HepG2 (cell line): ENCODE measurements around the gene MIA2. TPM values are rescaled to one million over a fixed set of nuclear protein-coding genes. Genes with fewer than 3 reads are reported as not detected.

Source experiments
- CAMTA2 ChIP-seq: sonication (generic); formaldehyde crosslinking; IDR thresholded peaks from 2 replicates; pipeline ENCODE4 v1.4.0; 2020; ENCODE audit warnings: mild to moderate bottlenecking, missing genetic modification reagents, borderline replicate concordance
- CREB1 ChIP-seq, 2 experiments: fragments of 450-650 bp in 1 of 2; IDR thresholded peaks; 2 replicates each; pipeline ENCODE4 v1.6.1; 2016 to 2017; ENCODE audit warnings: control low read depth in 1 of 2, mild to moderate bottlenecking in 1 of 2, missing compliant biosample characterization in 1 of 2, missing genetic modification characterization in 1 of 2
- HOXA3 ChIP-seq: sonication (generic); formaldehyde crosslinking; IDR thresholded peaks from 2 replicates; pipeline ENCODE4 v1.5.0; 2020; ENCODE audit warnings: missing genetic modification reagents
- KAT7 ChIP-seq: IDR thresholded peaks from 2 replicates; pipeline ENCODE4 v1.6.1; 2018; ENCODE audit warnings: borderline replicate concordance, missing compliant biosample characterization
- NCOR1 ChIP-seq: fragments of 200-600 bp; sonication (generic); IDR thresholded peaks from 2 replicates; pipeline ENCODE4 v1.7.0; 2017; ENCODE audit warnings: antibody characterized with exemption, low read length, borderline replicate concordance
- PHF8 ChIP-seq: sonication (generic); formaldehyde crosslinking; IDR thresholded peaks from 2 replicates; pipeline ENCODE4 v1.5.0; 2020; ENCODE audit warnings: missing genetic modification reagents
- RFX5 ChIP-seq: IDR thresholded peaks from 2 replicates; pipeline ENCODE4 v1.6.1; 2011; ENCODE audit warnings: low read depth, low read length, improper control_type of control experiment
- ZC3H13 ChIP-seq: sonication (generic); formaldehyde crosslinking; IDR thresholded peaks from 2 replicates; pipeline ENCODE4 v1.8.1; 2023; ENCODE audit warnings: mild to moderate bottlenecking, missing genetic modification reagents, moderate library complexity
- ZFYVE20 ChIP-seq: sonication (generic); formaldehyde crosslinking; IDR thresholded peaks from 2 replicates; pipeline ENCODE4 v1.8.0; 2023; ENCODE audit warnings: low read depth, mild to moderate bottlenecking, moderate library complexity, missing genetic modification reagents, borderline replicate concordance
- ZNF317 ChIP-seq: sonication (generic); formaldehyde crosslinking; IDR thresholded peaks from 2 replicates; pipeline ENCODE4 v1.5.0; 2020; ENCODE audit warnings: mild to moderate bottlenecking, missing genetic modification reagents
- ZNF431 ChIP-seq: sonication (generic); formaldehyde crosslinking; IDR thresholded peaks from 2 replicates; pipeline ENCODE4 v1.9.0; 2022; ENCODE audit warnings: missing genetic modification reagents, low read depth, mild to moderate bottlenecking, borderline replicate concordance
- ZNF577 ChIP-seq: sonication (generic); formaldehyde crosslinking; IDR thresholded peaks from 2 replicates; pipeline ENCODE4 v1.4.0; 2020; ENCODE audit warnings: mild to moderate bottlenecking, low read depth, missing genetic modification reagents, borderline replicate concordance
- ZNF775 ChIP-seq: sonication (generic); formaldehyde crosslinking; IDR thresholded peaks from 2 replicates; pipeline ENCODE4 v1.4.0; 2020; ENCODE audit warnings: missing genetic modification reagents, mild to moderate bottlenecking, moderate library complexity, borderline replicate concordance
- polyA plus RNA-seq, 8 experiments: library from polyadenylated mRNA; depleted of rRNA in 3 of 8; stranded (reverse) in 7 of 8; unstranded in 1 of 8; fragments of >200 nt; fragmentation: Illumina TruSeq in 4 of 8; extraction: Trizol in 4 of 8; gene quantifications; 2 replicates each; pipeline versions ENCODE4 v1.2.1 to v1.2.3, GENCODE V29; 2011 to 2016; ENCODE audit warnings: low read depth in 4 of 8, missing spikeins in 1 of 8, mixed read lengths in 1 of 8; ENCODE audit not compliant: insufficient read depth in 1 of 8
- total RNA-seq, 5 experiments: library from RNA; depleted of rRNA; stranded (reverse); fragments of >200 nt; fragmentation: Illumina TruSeq; extraction: Trizol; gene quantifications; 2 replicates each; pipeline ENCODE4 v1.2.3, GENCODE V29; 2016; ENCODE audit warnings: low read depth in 1 of 5
- TF ChIP-seq, protein P1 (sequence below): sonication (generic); formaldehyde crosslinking; IDR thresholded peaks from 2 replicates; pipeline ENCODE4 v1.8.1; 2022; ENCODE audit warnings: mild to moderate bottlenecking, missing genetic modification reagents
- TF ChIP-seq, protein P2 (sequence below): sonication (generic); formaldehyde crosslinking; IDR thresholded peaks from 2 replicates; pipeline ENCODE4 v1.8.0; 2023; ENCODE audit warnings: mild to moderate bottlenecking, missing genetic modification reagents
- TF ChIP-seq, protein P3 (sequence below): sonication (generic); formaldehyde crosslinking; IDR thresholded peaks from 2 replicates; pipeline ENCODE4 v1.4.0; 2020; ENCODE audit warnings: mild to moderate bottlenecking, missing genetic modification reagents, borderline replicate concordance
- TF ChIP-seq, protein P4 (sequence below): IDR thresholded peaks from 2 replicates; pipeline ENCODE4 v1.6.1; 2012; ENCODE audit warnings: inconsistent platforms
- TF ChIP-seq, protein P5 (sequence below): sonication (generic); formaldehyde crosslinking; conservative IDR thresholded peaks from 2 replicates; pipeline ENCODE4 v1.8.0; 2022; ENCODE audit warnings: low read depth, missing genetic modification reagents
- TF ChIP-seq, protein P6 (sequence below): sonication (generic); formaldehyde crosslinking; IDR thresholded peaks from 2 replicates; pipeline ENCODE4 v1.9.0; 2021; ENCODE audit warnings: missing genetic modification reagents, borderline replicate concordance

Gene MIA2
- total and polyA plus RNA-seq, 2 of the 13 experiments (the other 11 are each of a cell fraction or from before 2014, with no cell fraction given): 134 to 158 TPM

DNA sequence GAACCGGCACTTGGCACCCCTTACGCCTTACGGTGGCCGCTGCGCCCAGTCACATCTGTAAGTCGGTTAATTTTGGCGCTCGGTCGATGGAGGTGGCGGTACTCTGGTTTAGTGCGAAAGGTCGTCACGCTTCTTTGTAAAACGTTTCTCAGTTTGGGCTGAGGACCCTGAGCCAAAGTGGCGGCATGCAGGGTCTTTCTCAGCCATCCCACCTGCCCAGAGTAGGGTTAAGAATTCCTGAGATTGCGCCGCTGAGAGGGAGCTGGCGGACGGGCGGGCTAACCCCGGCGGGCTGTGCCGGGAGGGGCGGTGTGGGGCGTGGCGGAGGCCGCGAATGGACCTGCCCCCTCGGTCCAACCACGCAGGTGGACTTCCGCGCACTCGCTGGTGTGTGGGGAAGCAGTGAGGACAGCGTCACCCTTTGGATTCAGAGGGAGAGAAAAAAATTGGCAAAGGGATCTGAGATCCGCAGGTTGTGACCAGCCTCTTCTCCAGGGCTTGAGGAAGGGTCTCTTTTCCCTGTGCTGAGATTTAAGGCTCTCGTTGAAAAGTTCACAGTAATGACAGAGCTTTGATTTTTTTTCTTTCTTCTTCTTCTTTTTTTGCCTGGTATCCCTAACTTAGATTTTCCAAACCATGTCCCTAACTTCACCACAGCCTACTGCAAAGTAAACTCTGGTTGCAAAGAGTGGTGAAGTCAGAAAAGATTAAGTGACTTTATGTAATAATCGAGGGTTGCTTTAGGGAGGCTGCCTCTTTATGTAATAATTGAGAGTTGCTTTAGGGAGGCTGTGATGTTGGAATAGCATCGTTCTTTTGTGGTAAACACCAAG is 199.1 kb downstream of the MIA2 start (continued):
- TF ChIP-seq, protein P1, sequence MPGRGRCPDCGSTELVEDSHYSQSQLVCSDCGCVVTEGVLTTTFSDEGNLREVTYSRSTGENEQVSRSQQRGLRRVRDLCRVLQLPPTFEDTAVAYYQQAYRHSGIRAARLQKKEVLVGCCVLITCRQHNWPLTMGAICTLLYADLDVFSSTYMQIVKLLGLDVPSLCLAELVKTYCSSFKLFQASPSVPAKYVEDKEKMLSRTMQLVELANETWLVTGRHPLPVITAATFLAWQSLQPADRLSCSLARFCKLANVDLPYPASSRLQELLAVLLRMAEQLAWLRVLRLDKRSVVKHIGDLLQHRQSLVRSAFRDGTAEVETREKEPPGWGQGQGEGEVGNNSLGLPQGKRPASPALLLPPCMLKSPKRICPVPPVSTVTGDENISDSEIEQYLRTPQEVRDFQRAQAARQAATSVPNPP (CRISPR knock-in tag): peak; percentile 95
- TF ChIP-seq HOXA3 (peak; percentile 91), CAMTA2 (CRISPR knock-in tag) (no peak; the same call in 1 of the 2 replicates), ZNF775 (CRISPR knock-in tag) (peak; percentile 90), RFX5 (no peak), ZNF431 (CRISPR knock-in tag) (peak; percentile 32; the same call in 1 of the 2 replicates), ZNF317 (CRISPR knock-in tag) (peak; percentile 54; the same call in 1 of the 2 replicates), CREB1 (IDR thresholded peaks at IDR 0.05) (peak; percentile 78), CREB1 (CRISPR knock-in tag; IDR thresholded peaks at IDR 0.05) (no peak), KAT7 (CRISPR knock-in tag) (peak; percentile 89; the same call in 1 of the 2 replicates), NCOR1 (no peak; the same call in 1 of the 2 replicates), ZNF577 (CRISPR knock-in tag) (no peak), PHF8 (CRISPR knock-in tag) (peak; percentile 90), ZC3H13 (CRISPR knock-in tag) (no peak; the same call in none of the 2 replicates), ZFYVE20 (no peak)
- TF ChIP-seq, protein P2, sequence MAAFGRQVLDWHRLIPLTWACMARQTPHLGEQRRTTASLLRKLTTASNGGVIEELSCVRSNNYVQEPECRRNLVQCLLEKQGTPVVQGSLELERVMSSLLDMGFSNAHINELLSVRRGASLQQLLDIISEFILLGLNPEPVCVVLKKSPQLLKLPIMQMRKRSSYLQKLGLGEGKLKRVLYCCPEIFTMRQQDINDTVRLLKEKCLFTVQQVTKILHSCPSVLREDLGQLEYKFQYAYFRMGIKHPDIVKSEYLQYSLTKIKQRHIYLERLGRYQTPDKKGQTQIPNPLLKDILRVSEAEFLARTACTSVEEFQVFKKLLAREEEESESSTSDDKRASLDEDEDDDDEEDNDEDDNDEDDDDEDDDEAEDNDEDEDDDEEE (CRISPR knock-in tag): peak; percentile 13; the same call in 1 of the 2 replicates
- TF ChIP-seq, protein P3, sequence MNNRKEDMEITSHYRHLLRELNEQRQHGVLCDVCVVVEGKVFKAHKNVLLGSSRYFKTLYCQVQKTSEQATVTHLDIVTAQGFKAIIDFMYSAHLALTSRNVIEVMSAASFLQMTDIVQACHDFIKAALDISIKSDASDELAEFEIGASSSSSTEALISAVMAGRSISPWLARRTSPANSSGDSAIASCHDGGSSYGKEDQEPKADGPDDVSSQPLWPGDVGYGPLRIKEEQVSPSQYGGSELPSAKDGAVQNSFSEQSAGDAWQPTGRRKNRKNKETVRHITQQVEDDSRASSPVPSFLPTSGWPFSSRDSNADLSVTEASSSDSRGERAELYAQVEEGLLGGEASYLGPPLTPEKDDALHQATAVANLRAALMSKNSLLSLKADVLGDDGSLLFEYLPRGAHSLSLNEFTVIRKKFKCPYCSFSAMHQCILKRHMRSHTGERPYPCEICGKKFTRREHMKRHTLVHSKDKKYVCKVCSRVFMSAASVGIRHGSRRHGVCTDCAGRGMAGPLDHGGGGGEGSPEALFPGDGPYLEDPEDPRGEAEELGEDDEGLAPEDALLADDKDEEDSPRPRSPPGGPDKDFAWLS: 0 out of 2 replicates have a peak, but pooled peaks have one; percentile 53
- TF ChIP-seq, protein P4, sequence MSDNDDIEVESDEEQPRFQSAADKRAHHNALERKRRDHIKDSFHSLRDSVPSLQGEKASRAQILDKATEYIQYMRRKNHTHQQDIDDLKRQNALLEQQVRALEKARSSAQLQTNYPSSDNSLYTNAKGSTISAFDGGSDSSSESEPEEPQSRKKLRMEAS: no peak
- TF ChIP-seq, protein P5, sequence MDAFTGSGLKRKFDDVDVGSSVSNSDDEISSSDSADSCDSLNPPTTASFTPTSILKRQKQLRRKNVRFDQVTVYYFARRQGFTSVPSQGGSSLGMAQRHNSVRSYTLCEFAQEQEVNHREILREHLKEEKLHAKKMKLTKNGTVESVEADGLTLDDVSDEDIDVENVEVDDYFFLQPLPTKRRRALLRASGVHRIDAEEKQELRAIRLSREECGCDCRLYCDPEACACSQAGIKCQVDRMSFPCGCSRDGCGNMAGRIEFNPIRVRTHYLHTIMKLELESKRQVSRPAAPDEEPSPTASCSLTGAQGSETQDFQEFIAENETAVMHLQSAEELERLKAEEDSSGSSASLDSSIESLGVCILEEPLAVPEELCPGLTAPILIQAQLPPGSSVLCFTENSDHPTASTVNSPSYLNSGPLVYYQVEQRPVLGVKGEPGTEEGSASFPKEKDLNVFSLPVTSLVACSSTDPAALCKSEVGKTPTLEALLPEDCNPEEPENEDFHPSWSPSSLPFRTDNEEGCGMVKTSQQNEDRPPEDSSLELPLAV (CRISPR knock-in tag): no peak
- TF ChIP-seq, protein P6, sequence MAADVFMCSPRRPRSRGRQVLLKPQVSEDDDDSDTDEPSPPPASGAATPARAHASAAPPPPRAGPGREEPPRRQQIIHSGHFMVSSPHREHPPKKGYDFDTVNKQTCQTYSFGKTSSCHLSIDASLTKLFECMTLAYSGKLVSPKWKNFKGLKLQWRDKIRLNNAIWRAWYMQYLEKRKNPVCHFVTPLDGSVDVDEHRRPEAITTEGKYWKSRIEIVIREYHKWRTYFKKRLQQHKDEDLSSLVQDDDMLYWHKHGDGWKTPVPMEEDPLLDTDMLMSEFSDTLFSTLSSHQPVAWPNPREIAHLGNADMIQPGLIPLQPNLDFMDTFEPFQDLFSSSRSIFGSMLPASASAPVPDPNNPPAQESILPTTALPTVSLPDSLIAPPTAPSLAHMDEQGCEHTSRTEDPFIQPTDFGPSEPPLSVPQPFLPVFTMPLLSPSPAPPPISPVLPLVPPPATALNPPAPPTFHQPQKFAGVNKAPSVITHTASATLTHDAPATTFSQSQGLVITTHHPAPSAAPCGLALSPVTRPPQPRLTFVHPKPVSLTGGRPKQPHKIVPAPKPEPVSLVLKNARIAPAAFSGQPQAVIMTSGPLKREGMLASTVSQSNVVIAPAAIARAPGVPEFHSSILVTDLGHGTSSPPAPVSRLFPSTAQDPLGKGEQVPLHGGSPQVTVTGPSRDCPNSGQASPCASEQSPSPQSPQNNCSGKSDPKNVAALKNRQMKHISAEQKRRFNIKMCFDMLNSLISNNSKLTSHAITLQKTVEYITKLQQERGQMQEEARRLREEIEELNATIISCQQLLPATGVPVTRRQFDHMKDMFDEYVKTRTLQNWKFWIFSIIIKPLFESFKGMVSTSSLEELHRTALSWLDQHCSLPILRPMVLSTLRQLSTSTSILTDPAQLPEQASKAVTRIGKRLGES (CRISPR knock-in tag): peak; percentile 90
